Measurements from ENCODE around the gene PLPPR3.

PLPPR3 gene

GRCh38 chr19:771332-771785 is 50.4 kb downstream of the PLPPR3 start:
- no peak for DNase-seq (ENCODE audit: low spot score)

DNA sequence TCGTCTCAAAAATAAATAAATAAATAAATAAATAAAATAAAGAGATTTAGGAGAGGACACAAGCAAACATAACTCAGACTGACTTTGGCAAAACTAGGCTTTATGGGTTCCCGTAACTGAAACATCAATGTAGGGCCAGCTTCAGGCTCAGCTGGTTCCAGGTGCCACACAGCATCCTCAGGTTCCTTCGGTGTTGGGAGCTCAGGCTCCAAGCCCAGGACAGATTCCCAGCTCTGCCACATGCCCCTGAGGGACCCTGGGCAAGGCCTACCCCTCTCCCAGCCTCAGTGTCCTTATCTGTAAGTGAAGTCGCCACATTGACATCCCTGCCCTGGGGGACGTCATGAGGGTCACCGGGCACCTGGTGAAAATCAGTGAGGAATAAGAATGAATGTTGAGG is 52.1 kb downstream of the PLPPR3 start:
- no peak for DNase-seq (ENCODE audit: low spot score)

GRCh38 chr19:768424-768823 is 53.3 kb downstream of the PLPPR3 start:
- DNase-seq (ENCODE audit: low spot score): no peak

- no peak for DNase-seq (ENCODE audit: low spot score)
These were observed 56.5 kb downstream of the PLPPR3 start for GRCh38 chr19:765179-765738.

DNA sequence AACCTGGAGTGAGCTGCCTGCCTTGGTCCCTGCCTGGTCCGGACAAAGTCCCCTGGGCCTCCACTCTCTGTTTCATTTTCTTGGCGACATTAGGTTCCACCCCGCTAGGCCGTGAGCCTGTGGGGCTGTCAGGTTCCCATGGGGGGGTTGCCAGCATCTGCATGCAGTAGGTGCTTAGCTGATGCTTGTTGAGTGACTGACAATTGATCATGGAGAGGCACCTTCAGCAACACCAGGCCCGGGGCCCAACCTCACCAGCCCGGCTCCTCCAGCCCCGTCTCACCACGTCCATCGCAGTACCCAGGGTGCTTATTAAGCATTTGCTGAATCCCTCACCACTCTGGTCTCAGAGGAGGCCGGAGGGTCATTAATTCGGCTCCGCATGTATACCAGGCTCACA is 57.5 kb downstream of the PLPPR3 start:
- DNase-seq (ENCODE audit: low spot score): no peak

DNA sequence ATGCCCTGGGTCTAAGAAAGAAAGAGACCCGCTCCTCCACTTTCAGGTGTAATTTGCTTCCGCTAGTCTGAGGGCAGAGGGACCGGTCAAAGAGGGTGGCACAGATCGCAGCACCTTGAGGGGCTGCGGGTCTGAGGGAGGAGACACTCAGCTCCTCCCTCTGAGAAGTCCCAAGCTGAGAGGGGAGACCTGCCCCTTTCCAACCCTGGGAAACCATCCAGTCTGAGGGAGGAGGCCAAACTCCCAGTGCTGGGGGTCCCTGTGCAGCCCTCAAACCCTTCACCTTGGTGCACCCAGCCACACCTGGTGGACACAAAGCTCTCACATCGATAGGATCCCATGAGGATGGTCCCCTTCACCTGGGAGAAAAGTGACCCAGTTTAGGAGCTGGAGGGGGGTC is 57.9 kb downstream of the PLPPR3 start:
- DNase-seq (ENCODE audit: low spot score): no peak

DNA sequence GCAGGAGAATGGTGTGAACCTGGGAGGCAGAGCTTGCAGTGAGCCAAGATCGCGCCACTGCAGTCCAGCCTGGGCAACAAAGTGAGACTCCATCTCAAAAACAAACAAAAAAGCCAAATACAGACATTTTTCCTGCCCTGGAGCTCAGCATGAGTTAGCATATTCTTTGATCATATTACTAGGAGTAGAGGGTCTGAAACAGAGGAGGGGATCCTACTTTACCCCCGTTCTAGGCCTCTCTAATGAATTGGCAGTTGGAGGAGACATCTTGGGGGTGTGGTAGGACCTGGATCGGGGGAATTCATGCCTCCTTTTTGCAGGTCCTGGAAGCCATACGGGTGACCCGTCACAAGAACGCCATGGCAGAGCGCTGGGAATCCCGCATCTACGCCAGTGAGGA is 58.6 kb downstream of the PLPPR3 start:
- DNase-seq (ENCODE audit: low spot score): no peak

All from CD4-positive, alpha-beta T cell treated with Interleukin-2 at 100 ng/mL for 4 hours (primary cell).